GM18507 (cell line): ENCODE results near the gene TBCB.

Experiments
- DNase-seq: peaks from one replicate; pipeline ENCODE4 v3.0.0; 2011; ENCODE audit warnings: low read depth; ENCODE audit not compliant: insufficient read length; ENCODE audit errors: extremely low spot score
- FAIRE-seq: peaks from 2 replicates; lab custom pipeline; 2011; peaks lifted over from hg19 to GRCh38; lab: Jason Lieb, UNC

The TBCB gene

GRCh38 chr19:36100476-36100875 lies 14.8 kb upstream of the TBCB start:
- FAIRE-seq, result no peak
- DNase-seq, result no peak

GRCh38 chr19:36101550-36102327 lies 13.5 kb upstream of the TBCB start:
- DNase-seq (no peak), FAIRE-seq (no peak)

- DNase-seq (no peak), FAIRE-seq (no peak)
Observed at GRCh38 chr19:36103040-36103626, 12.1 kb upstream of the TBCB start.

- DNase-seq, result no peak
- no peak for FAIRE-seq
Observed at GRCh38 chr19:36103842-36104552, 11.3 kb upstream of the TBCB start.

DNA sequence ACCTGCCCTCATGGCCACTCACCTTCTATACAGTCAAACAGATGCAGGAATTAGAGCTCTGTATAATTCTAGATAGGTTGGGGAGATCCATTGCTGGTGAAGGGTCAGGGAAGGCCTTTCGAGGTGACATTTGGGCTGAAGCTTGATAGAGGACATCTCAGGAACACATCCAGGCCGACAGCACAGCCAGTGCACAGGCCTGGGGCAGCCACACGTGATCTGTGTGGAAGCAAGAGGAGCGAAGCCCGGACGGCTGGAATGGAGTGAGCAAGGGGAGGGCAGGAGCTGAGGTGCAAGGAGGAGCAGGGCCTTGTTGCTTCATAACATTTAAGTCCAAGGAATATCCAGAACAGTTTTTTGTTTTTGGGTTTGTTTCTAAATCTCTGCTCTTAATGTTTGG lies 8.8 kb upstream of the TBCB start:
- no peak for DNase-seq
- no peak for FAIRE-seq

DNA sequence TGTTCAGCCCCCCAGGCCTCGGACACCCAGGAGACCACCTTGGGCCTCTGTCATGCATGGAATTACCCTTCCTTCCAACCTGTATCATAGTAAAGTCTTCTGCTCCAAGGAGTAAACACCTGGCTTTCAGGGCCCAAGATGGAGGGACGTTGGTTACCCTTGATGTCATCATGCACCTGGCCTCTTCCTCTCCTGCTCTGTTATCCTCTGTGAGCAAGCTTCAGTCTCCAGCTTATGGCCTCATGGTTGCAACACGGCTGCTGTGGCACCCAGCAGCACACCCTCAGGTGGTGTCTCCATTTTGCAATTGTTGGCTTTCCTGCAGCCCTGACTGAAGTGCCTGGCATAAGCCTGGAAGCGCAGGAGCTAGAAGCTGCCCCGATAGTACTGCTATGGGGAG lies 8.3 kb upstream of the TBCB start:
- DNase-seq (no peak), FAIRE-seq (no peak)

DNA sequence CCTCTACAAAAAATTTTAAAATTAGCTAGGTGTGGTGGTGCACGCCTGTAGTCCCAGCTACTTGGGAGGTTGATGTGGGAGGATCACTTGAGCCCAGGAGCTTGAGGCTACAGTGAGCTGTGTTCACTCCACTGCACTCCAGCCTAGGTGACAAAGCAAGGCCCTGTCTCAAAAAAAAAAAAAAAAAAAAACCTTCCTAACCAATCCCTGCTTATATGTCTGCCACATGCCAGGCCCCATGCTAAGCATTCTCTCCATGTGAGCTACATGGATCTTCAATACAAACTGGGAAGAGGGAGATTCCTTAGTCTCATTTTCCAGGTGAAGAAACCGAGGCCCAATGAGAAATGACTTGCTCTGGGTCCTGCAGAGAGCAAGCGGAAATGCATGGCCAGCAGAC lies 6.6 kb upstream of the TBCB start:
- DNase-seq (no peak), FAIRE-seq (no peak)

DNA sequence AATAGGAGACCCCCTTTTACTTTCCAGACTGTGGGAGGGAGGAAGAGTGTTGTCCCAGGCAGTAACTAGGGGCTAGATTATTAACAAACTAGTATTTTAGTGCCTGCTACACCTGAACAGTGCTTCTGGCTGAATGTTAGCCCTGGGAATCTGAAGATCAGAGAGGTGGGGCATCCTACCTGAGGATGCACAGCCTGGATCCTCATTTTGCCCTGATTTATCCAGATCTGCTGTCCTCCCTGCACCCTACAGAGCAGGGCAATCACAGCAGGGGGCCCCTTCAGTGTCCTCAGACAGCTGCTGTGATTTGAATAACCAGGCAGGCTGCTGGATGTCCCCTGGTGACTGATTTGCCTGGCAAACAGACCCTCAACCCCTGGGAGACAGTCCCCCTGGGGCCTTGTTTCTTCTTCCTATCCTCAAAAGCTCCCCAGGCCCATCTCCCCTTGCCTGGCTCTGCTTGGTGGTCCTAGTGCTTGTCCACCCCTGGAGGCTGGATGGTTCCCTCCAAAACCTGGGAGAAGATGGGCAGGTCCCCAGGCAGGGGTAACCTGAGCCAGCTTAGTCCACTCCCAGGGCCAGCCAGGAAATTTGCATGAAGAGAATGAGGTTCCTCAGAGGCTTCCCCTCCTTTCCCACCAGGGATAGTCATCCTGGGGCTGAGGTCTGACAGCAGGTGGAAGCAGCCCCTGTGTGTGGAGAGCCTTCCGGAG lies 4.6 kb upstream of the TBCB start, which contains the start of gene OVOL3:
Gene OVOL3 (plus strand): TSS at position 657 of the 713 bp plus-strand sequence. CDS start 60 bp downstream, outside the sequence.
- FAIRE-seq, result no peak
- no peak for DNase-seq

DNA sequence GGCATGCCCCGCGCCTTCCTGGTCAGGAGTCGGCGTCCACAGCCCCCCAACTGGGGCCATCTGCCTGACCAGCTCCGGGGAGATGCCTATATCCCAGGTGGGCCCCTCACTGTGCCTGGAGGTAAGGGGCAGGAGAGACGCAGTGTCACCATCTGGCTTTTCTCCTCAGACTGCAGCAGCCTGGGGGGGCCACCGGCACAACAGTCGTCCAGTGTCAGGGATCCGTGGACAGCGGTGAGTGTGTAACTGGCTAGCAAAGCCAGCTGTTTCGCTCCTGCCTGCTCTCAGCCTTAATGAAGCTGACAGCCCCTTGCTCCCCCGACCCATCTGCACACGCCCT lies 4.1 kb upstream of the TBCB start:
- FAIRE-seq (no peak), DNase-seq (no peak)

GRCh38 chr19:36112678-36113077 lies 2.6 kb upstream of the TBCB start:
- no peak for FAIRE-seq

DNA sequence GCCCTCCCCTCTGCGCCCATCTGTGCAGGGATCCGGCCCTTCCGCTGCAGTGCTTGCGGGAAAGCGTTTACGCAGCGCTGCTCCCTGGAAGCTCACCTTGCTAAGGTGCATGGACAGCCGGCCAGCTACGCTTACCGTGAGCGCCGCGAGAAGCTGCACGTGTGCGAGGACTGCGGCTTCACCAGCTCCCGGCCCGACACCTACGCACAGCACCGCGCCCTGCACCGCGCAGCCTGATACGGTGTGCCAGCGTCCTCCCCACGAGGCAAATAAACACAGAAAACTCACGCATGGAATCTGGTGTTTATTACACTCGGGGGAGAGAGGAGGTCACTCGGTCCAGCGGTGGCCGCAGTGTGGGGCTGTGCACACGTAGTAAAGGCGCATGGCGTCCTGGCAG lies 1.8 kb upstream of the TBCB start:
- no peak for DNase-seq
- FAIRE-seq, result no peak

More at GRCh38 chr19:36112678-36113077, 2.6 kb upstream of the TBCB start:
- no peak for DNase-seq

GRCh38 chr19:36113894-36114720 lies 1.2 kb upstream of the TBCB start:
- DNase-seq, result no peak
- FAIRE-seq, result no peak

DNA sequence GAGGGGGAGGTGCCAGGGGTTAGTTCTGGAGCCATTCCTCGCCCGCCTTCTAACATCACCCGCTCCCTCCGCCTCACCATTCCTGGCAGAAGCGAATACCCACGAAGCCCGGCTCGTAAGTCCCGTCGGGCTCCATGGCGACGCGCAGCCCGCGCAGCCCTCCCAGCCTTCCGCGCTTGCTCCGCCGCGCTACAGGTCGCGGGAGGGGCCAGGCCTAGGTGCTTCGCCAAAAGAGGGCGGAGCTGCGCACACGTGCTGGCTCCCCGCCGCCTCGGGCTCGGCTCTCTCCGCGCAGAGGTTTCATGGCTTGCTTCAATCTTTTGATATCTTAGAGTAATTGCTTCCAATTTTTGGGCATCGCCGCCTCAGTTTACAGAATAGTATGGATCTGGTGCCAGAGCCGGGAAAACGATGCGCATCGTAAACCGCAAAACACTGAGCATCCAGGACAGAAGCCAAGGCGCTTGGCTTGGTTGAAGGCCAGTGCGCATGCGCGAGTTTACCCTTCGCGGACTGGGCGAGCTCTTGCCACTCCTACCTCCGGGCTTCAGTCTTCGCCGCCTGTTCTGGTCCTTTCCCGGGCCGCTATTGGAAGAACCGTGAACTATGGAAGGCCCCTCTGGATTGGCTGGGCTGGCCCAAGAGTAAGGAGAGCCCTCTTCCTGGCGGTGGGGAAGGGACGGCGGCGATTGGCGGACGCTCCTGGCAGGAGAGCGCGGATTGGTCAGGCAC lies 381 bp upstream of the TBCB start, which contains the start of gene POLR2I:
Gene POLR2I (minus strand): TSS at position 155 of the 732 bp plus-strand sequence. CDS start 19 bp downstream, at position 136.
- peak; percentile 99 for FAIRE-seq

GRCh38 chr19:36116344-36116637 lies 1.0 kb downstream of the TBCB start:
- FAIRE-seq, result no peak
- DNase-seq, result no peak

More for the DNA sequence above, 381 bp upstream of the TBCB start, which contains the start of gene POLR2I:
- DNase-seq, result peak; percentile 95

- FAIRE-seq (no peak), DNase-seq (no peak)
Observed at GRCh38 chr19:36120092-36120983, 5.1 kb downstream of the TBCB start.

- DNase-seq (no peak), FAIRE-seq (no peak)
Observed at GRCh38 chr19:36120984-36121358, 5.7 kb downstream of the TBCB start.

GRCh38 chr19:36121486-36122124 lies 6.3 kb downstream of the TBCB start:
- no peak for DNase-seq
- FAIRE-seq, result no peak
